Measurements from ENCODE around the gene FBXL7.

FBXL7 gene

DNA sequence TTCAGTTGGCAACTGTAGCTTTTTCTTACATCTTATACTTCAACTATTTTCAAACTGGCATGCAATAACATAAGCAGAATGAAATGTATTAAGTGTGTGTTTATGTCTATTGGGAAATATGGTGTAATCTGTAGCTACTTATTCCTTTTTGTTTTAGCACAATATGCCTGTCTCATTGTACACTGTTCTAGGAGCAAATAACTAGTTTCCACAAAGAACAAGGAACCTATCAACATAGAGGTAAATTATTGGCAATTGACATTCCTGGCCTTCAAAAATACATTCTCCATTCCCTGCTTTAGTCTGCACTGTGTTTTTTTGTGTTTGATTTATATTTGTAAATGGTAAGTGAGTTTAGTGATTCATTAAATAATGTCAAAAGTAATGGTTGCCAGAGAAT is 75.7 kb downstream of the FBXL7 start:
- Histone ChIP-seq H3K27me3 (ENCODE audit: insufficient read depth, low read length, poor library complexity, severe bottlenecking) (no peaks in the 10 kb centered on the region), H3K4me2 (ENCODE audit: low read depth, low read length, poor library complexity, severe bottlenecking) (no peak overlapping the region), H3K4me1 (ENCODE audit: insufficient read depth, low read length, poor library complexity, severe bottlenecking) (no peaks in the 10 kb centered on the region), H3K9me2 (replicated peaks; ENCODE audit: low read depth, low read length) (no peaks in the 10 kb centered on the region), H3K9me3 (ENCODE audit: insufficient read depth, low read depth, low read length) (peaks cover 4% of the 10 kb centered on the region; the same call in 1 of the 2 replicates), H3K36me3 (ENCODE audit: insufficient read depth, low read length) (no peaks in the 10 kb centered on the region), H3K79me2 (ENCODE audit: insufficient read depth, low read length) (no peaks in the 10 kb centered on the region), H3K4me3 (ENCODE audit: low read length, poor library complexity, severe bottlenecking) (no peak overlapping the region), H4K20me1 (ENCODE audit: insufficient read depth, low read length, poor library complexity, severe bottlenecking) (no peaks in the 10 kb centered on the region), H2AFZ (ENCODE audit: low read length) (no peak overlapping the region), H3K9ac (ENCODE audit: low read depth, low read length, poor library complexity, severe bottlenecking) (no peak overlapping the region), H3F3A (ENCODE audit: low read depth) (no peaks in the 10 kb centered on the region)
- TF ChIP-seq EZH2phosphoT487 (IDR thresholded peaks at IDR 0.05; ENCODE audit: borderline replicate concordance): no peak
- TF ChIP-seq, protein P1, sequence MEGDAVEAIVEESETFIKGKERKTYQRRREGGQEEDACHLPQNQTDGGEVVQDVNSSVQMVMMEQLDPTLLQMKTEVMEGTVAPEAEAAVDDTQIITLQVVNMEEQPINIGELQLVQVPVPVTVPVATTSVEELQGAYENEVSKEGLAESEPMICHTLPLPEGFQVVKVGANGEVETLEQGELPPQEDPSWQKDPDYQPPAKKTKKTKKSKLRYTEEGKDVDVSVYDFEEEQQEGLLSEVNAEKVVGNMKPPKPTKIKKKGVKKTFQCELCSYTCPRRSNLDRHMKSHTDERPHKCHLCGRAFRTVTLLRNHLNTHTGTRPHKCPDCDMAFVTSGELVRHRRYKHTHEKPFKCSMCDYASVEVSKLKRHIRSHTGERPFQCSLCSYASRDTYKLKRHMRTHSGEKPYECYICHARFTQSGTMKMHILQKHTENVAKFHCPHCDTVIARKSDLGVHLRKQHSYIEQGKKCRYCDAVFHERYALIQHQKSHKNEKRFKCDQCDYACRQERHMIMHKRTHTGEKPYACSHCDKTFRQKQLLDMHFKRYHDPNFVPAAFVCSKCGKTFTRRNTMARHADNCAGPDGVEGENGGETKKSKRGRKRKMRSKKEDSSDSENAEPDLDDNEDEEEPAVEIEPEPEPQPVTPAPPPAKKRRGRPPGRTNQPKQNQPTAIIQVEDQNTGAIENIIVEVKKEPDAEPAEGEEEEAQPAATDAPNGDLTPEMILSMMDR (conservative IDR thresholded peaks at IDR 0.05; ENCODE audit: low read length): no peak

DNA sequence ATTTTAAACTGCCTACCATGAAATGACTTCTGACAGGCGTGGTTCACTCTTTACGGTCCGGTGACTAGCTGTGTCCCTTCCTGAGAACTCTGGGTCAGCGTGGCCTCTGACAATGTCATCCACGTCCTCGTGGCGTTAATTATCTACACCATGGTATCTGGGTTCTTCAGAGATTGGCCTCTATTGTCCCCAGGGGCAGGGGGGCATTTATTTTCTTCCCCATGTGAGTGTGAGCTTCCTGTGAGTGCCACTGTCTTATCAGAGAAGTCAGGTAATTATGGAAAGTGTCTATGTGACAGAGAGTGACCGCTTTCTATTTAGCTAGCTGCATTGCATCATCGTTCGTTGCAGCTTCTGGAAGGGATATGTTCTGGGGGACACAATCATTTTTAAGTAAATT is 77.2 kb downstream of the FBXL7 start:
- Histone ChIP-seq H4K20me1 (ENCODE audit: insufficient read depth, low read length, poor library complexity, severe bottlenecking) (no peaks in the 10 kb centered on the region), H3K4me3 (ENCODE audit: low read length, poor library complexity, severe bottlenecking) (no peak overlapping the region), H3F3A (ENCODE audit: low read depth) (no peaks in the 10 kb centered on the region), H3K9me2 (replicated peaks; ENCODE audit: low read depth, low read length) (no peaks in the 10 kb centered on the region), H3K79me2 (ENCODE audit: insufficient read depth, low read length) (no peaks in the 10 kb centered on the region), H3K4me2 (ENCODE audit: low read depth, low read length, poor library complexity, severe bottlenecking) (no peak overlapping the region), H3K27me3 (ENCODE audit: insufficient read depth, low read length, poor library complexity, severe bottlenecking) (no peaks in the 10 kb centered on the region), H3K9ac (ENCODE audit: low read depth, low read length, poor library complexity, severe bottlenecking) (no peak overlapping the region), H2AFZ (ENCODE audit: low read length) (no peak overlapping the region), H3K9me3 (ENCODE audit: insufficient read depth, low read depth, low read length) (peaks cover 4% of the 10 kb centered on the region; the same call in 1 of the 2 replicates), H3K4me1 (ENCODE audit: insufficient read depth, low read length, poor library complexity, severe bottlenecking) (no peaks in the 10 kb centered on the region), H3K36me3 (ENCODE audit: insufficient read depth, low read length) (no peaks in the 10 kb centered on the region)
- TF ChIP-seq, protein P1 (conservative IDR thresholded peaks at IDR 0.05; ENCODE audit: low read length): no peak
- no peak for TF ChIP-seq EZH2phosphoT487 (IDR thresholded peaks at IDR 0.05; ENCODE audit: borderline replicate concordance)

DNA sequence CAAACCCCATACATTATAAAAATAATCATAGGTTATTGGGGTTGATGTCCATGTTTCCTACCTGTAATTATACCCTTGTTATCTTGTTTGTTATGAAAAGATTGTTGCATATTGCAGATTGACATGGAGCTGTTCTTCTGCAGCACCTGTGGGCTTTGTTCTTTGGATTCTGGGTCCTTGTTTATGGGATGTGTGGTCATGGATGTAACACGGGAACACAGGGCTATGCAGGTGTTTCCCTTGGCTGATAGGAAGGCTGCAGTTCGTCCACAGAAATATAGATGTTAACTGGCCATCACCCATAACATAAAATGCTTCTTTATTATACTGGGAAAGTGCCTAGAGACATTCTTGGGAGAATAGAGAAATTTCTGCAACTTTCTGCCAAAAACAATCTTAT is 77.9 kb downstream of the FBXL7 start:
- Histone ChIP-seq H3K4me1 (ENCODE audit: insufficient read depth, low read length, poor library complexity, severe bottlenecking) (no peaks in the 10 kb centered on the region), H3K4me2 (ENCODE audit: low read depth, low read length, poor library complexity, severe bottlenecking) (no peak overlapping the region), H3K9me3 (ENCODE audit: insufficient read depth, low read depth, low read length) (peaks cover 4% of the 10 kb centered on the region; the same call in 1 of the 2 replicates), H3K9me2 (replicated peaks; ENCODE audit: low read depth, low read length) (no peaks in the 10 kb centered on the region), H3K27me3 (ENCODE audit: insufficient read depth, low read length, poor library complexity, severe bottlenecking) (no peaks in the 10 kb centered on the region), H3K36me3 (ENCODE audit: insufficient read depth, low read length) (no peaks in the 10 kb centered on the region), H3K4me3 (ENCODE audit: low read length, poor library complexity, severe bottlenecking) (no peak overlapping the region), H3K79me2 (ENCODE audit: insufficient read depth, low read length) (no peaks in the 10 kb centered on the region), H3K9ac (ENCODE audit: low read depth, low read length, poor library complexity, severe bottlenecking) (no peak overlapping the region), H3F3A (ENCODE audit: low read depth) (no peaks in the 10 kb centered on the region), H4K20me1 (ENCODE audit: insufficient read depth, low read length, poor library complexity, severe bottlenecking) (no peaks in the 10 kb centered on the region), H2AFZ (ENCODE audit: low read length) (no peak overlapping the region)
- TF ChIP-seq EZH2phosphoT487 (IDR thresholded peaks at IDR 0.05; ENCODE audit: borderline replicate concordance): no peak
- TF ChIP-seq, protein P1 (conservative IDR thresholded peaks at IDR 0.05; ENCODE audit: low read length): no peak
